ENCODE results near the gene FREM3.
"Not testable (repeated sequence)": the region's sequence is repeated elsewhere in the genome, so short reads cannot be mapped to it uniquely, and the experiment has no call there.

The FREM3 gene

GRCh38 chr4:143538979-143539669 lies 161.4 kb downstream of the FREM3 start:
- Histone ChIP-seq H3K4me3 (ENCODE audit: low read depth in 1 of 2, low read length in 1 of 2) (no peak overlapping the region), H3K27ac (no peak overlapping the region), H3K4me1 (ENCODE audit: control insufficient read depth in 1 of 2, insufficient read depth in 1 of 2, low read depth in 1 of 2, low read length in 1 of 2) (no peaks in the 10 kb centered on the region), H3K36me3 (peaks cover 99% of the 10 kb centered on the region), H3K27me3 (no peaks in the 10 kb centered on the region), H3K9me3 (no peaks in the 10 kb centered on the region)
- TF ChIP-seq CTCF (IDR thresholded peaks at IDR 0.05): no peak

DNA sequence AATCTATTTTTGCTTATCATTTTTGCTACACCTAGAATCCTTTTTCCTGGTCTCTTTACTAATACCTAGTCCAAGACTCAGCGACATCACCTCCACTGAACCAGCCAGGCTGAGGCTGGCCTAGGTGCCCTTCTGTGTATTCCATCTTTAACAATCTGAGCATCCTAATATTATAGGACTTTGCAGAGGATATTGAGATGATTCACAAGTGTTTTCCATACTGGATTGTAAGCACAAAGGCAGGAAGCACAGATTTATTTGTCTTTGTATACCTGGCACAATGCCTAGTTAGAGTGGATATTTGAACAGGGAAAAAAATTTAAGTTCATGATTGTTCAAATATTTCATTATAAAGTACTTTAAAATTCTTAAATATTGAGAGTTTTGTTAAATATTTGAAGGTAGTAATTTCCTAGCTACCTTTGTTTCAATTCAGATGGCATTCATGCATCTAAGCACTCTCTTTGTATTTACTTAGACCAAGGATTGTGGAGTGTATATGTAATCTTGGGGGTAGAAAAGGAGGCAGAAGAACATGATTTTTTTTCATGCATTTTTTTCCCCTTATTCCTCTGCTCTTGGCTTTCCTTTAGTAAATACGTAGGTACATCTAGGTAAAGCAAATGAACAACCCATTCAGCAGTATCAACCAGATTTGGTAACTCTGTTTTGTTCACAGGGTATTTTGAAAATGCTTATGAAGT lies 168.5 kb downstream of the FREM3 start:
- H3K4me1 ChIP-seq (ENCODE audit: control insufficient read depth in 1 of 2, insufficient read depth in 1 of 2, low read depth in 1 of 2, low read length in 1 of 2): no peaks in the 10 kb centered on the region
- H3K27ac ChIP-seq: no peak overlapping the region
- TF ChIP-seq CTCF (IDR thresholded peaks at IDR 0.05): no peak
- peaks cover 94% of the 10 kb centered on the region for H3K36me3 ChIP-seq
- no peak overlapping the region for H3K4me3 ChIP-seq (ENCODE audit: low read depth in 1 of 2, low read length in 1 of 2)
- no peaks in the 10 kb centered on the region for H3K27me3 ChIP-seq
- H3K9me3 ChIP-seq: no peaks in the 10 kb centered on the region

- no peak overlapping the region for H3K4me3 ChIP-seq (ENCODE audit: low read depth in 1 of 2, low read length in 1 of 2)
- H3K27me3 ChIP-seq: no peaks in the 10 kb centered on the region
- no peaks in the 10 kb centered on the region for H3K4me1 ChIP-seq (ENCODE audit: control insufficient read depth in 1 of 2, insufficient read depth in 1 of 2, low read depth in 1 of 2, low read length in 1 of 2)
- TF ChIP-seq CTCF (IDR thresholded peaks at IDR 0.05): no peak
- no peaks in the 10 kb centered on the region for H3K9me3 ChIP-seq
- H3K27ac ChIP-seq: no peak overlapping the region
- peaks cover 94% of the 10 kb centered on the region for H3K36me3 ChIP-seq
Observed at GRCh38 chr4:143531380-143531779, 169.1 kb downstream of the FREM3 start.

DNA sequence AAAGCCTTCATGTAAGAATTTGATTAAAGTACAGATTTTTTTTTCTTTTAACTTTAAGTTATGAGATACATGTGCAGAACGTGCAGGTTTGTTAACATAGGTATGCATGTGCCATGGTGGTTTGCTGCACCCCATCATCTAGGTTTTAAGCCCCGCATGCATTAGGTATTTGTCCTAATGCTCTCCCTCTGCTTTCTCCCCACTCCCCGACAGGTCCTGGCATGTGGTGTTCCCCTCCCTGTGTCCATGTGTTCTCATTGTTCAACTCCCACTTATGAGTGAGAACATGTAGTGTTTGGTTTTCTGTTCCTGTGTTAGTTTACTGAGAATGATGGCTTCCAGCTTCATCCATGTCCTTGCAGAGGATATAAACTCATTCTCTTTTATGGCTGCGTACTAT lies 172.4 kb downstream of the FREM3 start:
- not testable (repeated sequence) for H3K9me3 ChIP-seq; H3K27me3 ChIP-seq; H3K4me3 ChIP-seq (ENCODE audit: low read depth in 1 of 2, low read length in 1 of 2); H3K27ac ChIP-seq; H3K4me1 ChIP-seq (ENCODE audit: control insufficient read depth in 1 of 2, insufficient read depth in 1 of 2, low read depth in 1 of 2, low read length in 1 of 2)
- H3K36me3 ChIP-seq: peaks cover 94% of the 10 kb centered on the region

Measured in neutrophil (primary cell).